ENCODE data around the gene POMGNT1. TPM values are rescaled to one million over a fixed set of nuclear protein-coding genes. Genes with fewer than 3 reads are reported as not detected.

Gene POMGNT1
- total and polyA plus RNA-seq, 2 of the 8 experiments (the other 6 are each of a cell fraction or from before 2014, with no cell fraction given), result 28.0 to 40.3 TPM

GRCh38 chr1:46187106-46187869 lies 10.9 kb downstream of the POMGNT1 start:
- H2BK15ac ChIP-seq (ENCODE audit: low read length), result no peak overlapping the region
- CTCF ChIA-PET (ENCODE audit: partially characterized antibody), result interaction anchor here (0.6 to 2.5 kb wide), 4 partner anchors 12 to 143 kb away, joined by 3 to 11 read pairs (median 3); partner anchors contain the start of gene TSPAN1
- H3K23me2 ChIP-seq (ENCODE audit: low read depth, low read length), result no peaks in the 10 kb centered on the region
- H2AFZ ChIP-seq (ENCODE audit: low read length), result no peak overlapping the region
- peaks cover 0 to 3% of the 10 kb centered on the region in 2 experiments for H4K20me1 ChIP-seq (replicated peaks in 1 of 2; ENCODE audit: control insufficient read depth in 1 of 2, insufficient read depth in 2 of 2, low read length in 2 of 2)
- H3K36me3 ChIP-seq (ENCODE audit: control insufficient read depth in 2 of 4, insufficient read depth in 4 of 4, low read length in 3 of 4), result peaks cover 0 to 6% (median 3%) of the 10 kb centered on the region in 4 experiments; a peak in 5 of 8 replicates
- H3K4me1 ChIP-seq (replicated peaks in 1 of 4; ENCODE audit: control insufficient read depth in 3 of 4, insufficient read depth in 4 of 4, low read length in 3 of 4), result no peaks in the 10 kb centered on the region
- no peaks in the 10 kb centered on the region for H3K79me2 ChIP-seq (ENCODE audit: control insufficient read depth in 1 of 2, insufficient read depth in 2 of 2, low read length in 2 of 2)
- no peak overlapping the region for H2BK120ac ChIP-seq (replicated peaks; ENCODE audit: low read depth, low read length)
- no peak overlapping the region for H4K8ac ChIP-seq (ENCODE audit: extremely low read depth, insufficient read depth, low read length)
- H2AK5ac ChIP-seq (ENCODE audit: low read depth, low read length), result no peak overlapping the region
- TF ChIP-seq KDM1A (IDR thresholded peaks at IDR 0.05; ENCODE audit: borderline replicate concordance, low read length) (no peak), CHD1 (IDR thresholded peaks at IDR 0.05; ENCODE audit: low read depth, low read length) (no peak)
- H3K18ac ChIP-seq (ENCODE audit: extremely low read depth, low read length), result no peak overlapping the region
- POLR2A ChIA-PET (ENCODE audit: partially characterized antibody), result interaction anchor here (1.1 to 1.9 kb wide), 3 partner anchors 9 to 34 kb away, joined by 3 to 4 read pairs (median 3); no protein-coding TSS in a partner anchor
- H3K9ac ChIP-seq (replicated peaks in 1 of 4; ENCODE audit: extremely low read depth in 1 of 4, low read depth in 3 of 4, low read length in 3 of 4), result no peak overlapping the region
- no peak overlapping the region for H3K27ac ChIP-seq (ENCODE audit: low read depth, low read length)
- H3K4me3 ChIP-seq (ENCODE audit: extremely low read depth in 1 of 4, insufficient read depth in 2 of 4, low read depth in 3 of 4, low read length in 4 of 4), result no peak overlapping the region
- no peaks in the 10 kb centered on the region for H3K27me3 ChIP-seq (replicated peaks in 1 of 4; ENCODE audit: control insufficient read depth in 3 of 4, extremely low read depth in 1 of 4, insufficient read depth in 3 of 4, low read length in 3 of 4)
- H2BK20ac ChIP-seq (ENCODE audit: low read length), result no peak overlapping the region
- FAIRE-seq (no peak), DNase-seq (ENCODE audit: low read depth in 1 of 2, low spot score in 2 of 2) (no peak)
- H3K79me1 ChIP-seq (ENCODE audit: low read depth, low read length), result no peaks in the 10 kb centered on the region
- H2BK5ac ChIP-seq (ENCODE audit: low read depth, low read length), result no peak overlapping the region
- H3K14ac ChIP-seq (ENCODE audit: insufficient read length), result no peak overlapping the region
- no peak overlapping the region for H3K4me2 ChIP-seq (ENCODE audit: insufficient read depth in 1 of 2, low read depth in 2 of 2, low read length in 2 of 2)
- no peak overlapping the region for H3K4ac ChIP-seq (replicated peaks; ENCODE audit: insufficient read length, low read depth, low read length)
- 94% methylated on average over 8 of the region's 8 CpGs; no CpG with 5 or more reads in 1 of the 2 experiments for WGBS, 2 experiments (ENCODE audit: extremely low coverage in 1 of 2, insufficient coverage in 1 of 2, insufficient read length in 1 of 2, insufficient replicate concordance in 2 of 2, low coverage in 1 of 2, low lambda C conversion rate in 2 of 2, missing lambda C conversion rate in 1 of 2)
- H2BK12ac ChIP-seq (ENCODE audit: low read depth, low read length), result no peak overlapping the region
- no peak overlapping the region for H4K5ac ChIP-seq (ENCODE audit: insufficient read length, low read depth, low read length)
- H4K91ac ChIP-seq (replicated peaks; ENCODE audit: insufficient read length, low read length), result no peak overlapping the region
- no peak overlapping the region for H3K56ac ChIP-seq (replicated peaks; ENCODE audit: insufficient read length, low read depth, low read length)
- H3K23ac ChIP-seq (ENCODE audit: insufficient read length), result no peak overlapping the region
- no peaks in the 10 kb centered on the region for H3K9me3 ChIP-seq (ENCODE audit: insufficient read depth in 2 of 2, low read depth in 1 of 2, low read length in 1 of 2)
